Kidney epithelial cell (primary cell): ENCODE results near the gene HTD2. TPM values are rescaled to one million over a fixed set of nuclear protein-coding genes. Genes with fewer than 3 reads are reported as not detected.

ENCODE experiments used
- DNase-seq: peaks from one replicate; pipeline ENCODE4 v3.0.0-alpha.2; 2010; ENCODE audit warnings: low read depth
- H3K27me3 ChIP-seq: 2 replicates; pipeline ENCODE4 v1.6.0; 2011; ENCODE audit warnings: low read length; ENCODE audit not compliant: control insufficient read depth, insufficient read depth
- H3K36me3 ChIP-seq: 2 replicates; pipeline ENCODE4 v1.5.1; 2011; ENCODE audit warnings: low read length; ENCODE audit not compliant: control insufficient read depth, insufficient read depth
- H3K4me3 ChIP-seq: 2 replicates; pipeline ENCODE4 v1.5.1; 2011; ENCODE audit warnings: low read depth, mild to moderate bottlenecking, control low read depth, low read length
- CTCF ChIP-seq: IDR thresholded peaks from 2 replicates; pipeline ENCODE4 v1.5.1; 2011; ENCODE audit warnings: mild to moderate bottlenecking, moderate library complexity, low read length, control low read depth, inconsistent platforms; ENCODE audit not compliant: insufficient read depth, poor library complexity, severe bottlenecking
- total RNA-seq: library from RNA; depleted of rRNA; stranded (reverse); fragments of >200 nt; gene quantifications from 2 replicates; pipeline ENCODE4 v1.2.3, GENCODE V29; 2015

HTD2 gene
- total RNA-seq, 1 donor from 2014 or later, result 5.3 TPM

- TF ChIP-seq CTCF, result no peak
- Histone ChIP-seq H3K27me3 (peaks cover 6% of the 10 kb centered on the region), H3K36me3 (no peaks in the 10 kb centered on the region), H3K4me3 (no peak overlapping the region)
- DNase-seq, result no peak
Observed at GRCh38 chr3:58298190-58298589, 8.1 kb upstream of the HTD2 start.

- no peaks in the 10 kb centered on the region for H3K36me3 ChIP-seq
- no peak for DNase-seq
- no peak for TF ChIP-seq CTCF
Observed at GRCh38 chr3:58299075-58299474, 7.2 kb upstream of the HTD2 start.

DNA sequence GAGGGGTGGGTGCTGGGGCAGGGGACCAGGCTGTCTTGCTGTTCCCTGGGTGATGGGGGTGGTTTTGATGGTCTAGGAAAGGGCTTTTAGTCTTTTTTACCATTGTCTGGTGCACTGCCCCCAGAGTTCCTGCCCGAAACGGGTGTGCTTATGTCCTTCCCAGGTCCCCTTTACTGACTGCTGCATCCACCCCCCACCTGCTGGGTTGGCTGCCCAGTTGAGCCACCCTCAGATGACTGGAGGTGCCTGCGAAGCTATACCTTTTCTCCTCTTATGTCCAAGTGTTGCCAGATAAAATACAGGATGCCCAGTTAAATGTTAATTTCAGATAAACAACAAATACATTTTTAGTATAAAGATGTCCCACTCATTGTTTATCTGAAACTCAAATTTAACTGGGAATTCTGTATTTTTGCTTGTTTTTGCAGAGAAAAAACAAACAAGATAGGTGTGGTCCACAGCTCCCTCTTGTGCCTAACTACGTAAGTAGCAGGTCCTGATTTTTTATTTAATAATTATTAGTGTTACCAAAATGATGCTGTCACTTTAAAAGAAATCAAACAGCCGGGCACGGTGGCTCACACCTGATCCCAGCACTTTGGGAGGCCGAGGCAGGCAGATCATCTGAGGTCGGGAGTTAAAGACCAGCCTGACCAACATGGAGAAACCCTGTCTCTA, 6.3 kb upstream of the HTD2 start:
- DNase-seq, result peak; percentile 14
- H3K4me3 ChIP-seq, result no peak overlapping the region
- peaks cover 6% of the 10 kb centered on the region for H3K27me3 ChIP-seq
- no peaks in the 10 kb centered on the region for H3K36me3 ChIP-seq
- TF ChIP-seq CTCF, result peak; percentile 51

More at GRCh38 chr3:58299075-58299474, 7.2 kb upstream of the HTD2 start:
- Histone ChIP-seq H3K27me3 (peaks cover 6% of the 10 kb centered on the region), H3K4me3 (no peak overlapping the region)

GRCh38 chr3:58307639-58308215, 1.4 kb downstream of the HTD2 start:
- no peaks in the 10 kb centered on the region for H3K27me3 ChIP-seq
- DNase-seq, result no peak
- no peaks in the 10 kb centered on the region for H3K36me3 ChIP-seq
- peak overlapping the region; percentile 96 for H3K4me3 ChIP-seq
- TF ChIP-seq CTCF, result peak; percentile 53

DNA sequence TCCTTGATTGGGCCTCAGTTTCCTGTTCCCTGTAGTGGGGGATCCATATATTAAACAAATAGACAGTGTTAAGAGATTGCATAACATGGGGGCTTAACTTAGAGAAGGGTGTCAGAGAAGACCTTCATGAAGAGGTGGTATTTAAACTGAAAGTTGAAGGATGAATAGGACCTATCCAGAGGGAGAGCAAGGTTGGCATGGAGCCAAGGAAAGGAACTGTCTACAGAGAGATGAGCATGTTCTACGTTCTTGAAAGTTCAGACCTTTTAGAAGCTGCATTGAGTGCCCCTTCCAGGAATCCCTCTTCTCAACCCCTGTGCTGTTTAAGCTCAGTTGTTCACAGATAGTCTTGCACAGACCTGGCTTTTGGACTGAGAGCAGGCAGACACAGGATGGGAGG, 2.4 kb downstream of the HTD2 start:
- H3K36me3 ChIP-seq, result no peaks in the 10 kb centered on the region

More for the DNA sequence above, 2.4 kb downstream of the HTD2 start:
- Histone ChIP-seq H3K27me3 (no peaks in the 10 kb centered on the region), H3K4me3 (no peak overlapping the region)
- no peak for TF ChIP-seq CTCF
- DNase-seq, result no peak
